NCI-H1694 treated with DMSO at 0.1 percent for 48 hours (cell line): ENCODE measurements around the gene MRPS6.
A peak's percentile ranks its signal among the peaks of the same experiment; 100 is the strongest.

Experiments used
- DNase-seq: peaks from one replicate; lab custom pipeline; 2025; lab: John Stamatoyannopoulos, UW

Gene MRPS6

GRCh38 chr21:34073032-34073748 is at the start of gene MRPS6, which contains the start of gene SLC5A3:
TSS of gene MRPS6 (plus strand) at chr21:34073578. CDS start at chr21:34073701, 123 bp downstream.
TSS of gene SLC5A3 (plus strand) at chr21:34073578. CDS start at chr21:34095199, 21,621 bp downstream.
- DNase-seq: peak; percentile 54

GRCh38 chr21:34023691-34024373 is 49.5 kb upstream of the MRPS6 start:
- no peak for DNase-seq

- no peak for DNase-seq
These were observed 49.0 kb upstream of the MRPS6 start for GRCh38 chr21:34024374-34024693.

- DNase-seq: no peak
These were observed 45.5 kb upstream of the MRPS6 start for GRCh38 chr21:34027721-34028461.

GRCh38 chr21:34029743-34030528 is 43.4 kb upstream of the MRPS6 start:
- no peak for DNase-seq

- DNase-seq: no peak
These were observed 41.5 kb upstream of the MRPS6 start for GRCh38 chr21:34031835-34032370.

- no peak for DNase-seq
These were observed 38.9 kb upstream of the MRPS6 start for GRCh38 chr21:34034369-34035014.

GRCh38 chr21:34035619-34036354 is 37.6 kb upstream of the MRPS6 start:
- DNase-seq: no peak

- no peak for DNase-seq
These were observed 36.2 kb upstream of the MRPS6 start for GRCh38 chr21:34037009-34037795.

- DNase-seq: no peak
These were observed 33.5 kb upstream of the MRPS6 start for GRCh38 chr21:34039678-34040382.

- no peak for DNase-seq
These were observed 30.6 kb upstream of the MRPS6 start for GRCh38 chr21:34042735-34043134.

GRCh38 chr21:34043333-34043732 is 30.0 kb upstream of the MRPS6 start:
- DNase-seq: no peak

- DNase-seq: no peak
These were observed 26.5 kb upstream of the MRPS6 start for GRCh38 chr21:34046917-34047316.

- no peak for DNase-seq
These were observed 25.5 kb upstream of the MRPS6 start for GRCh38 chr21:34047835-34048234.

GRCh38 chr21:34052171-34052570 is 21.2 kb upstream of the MRPS6 start:
- no peak for DNase-seq

GRCh38 chr21:34054259-34054658 is 19.1 kb upstream of the MRPS6 start:
- no peak for DNase-seq

GRCh38 chr21:34055615-34056014 is 17.8 kb upstream of the MRPS6 start:
- DNase-seq: no peak

- DNase-seq: no peak
These were observed 11.4 kb upstream of the MRPS6 start for GRCh38 chr21:34061983-34062382.

GRCh38 chr21:34065027-34065426 is 8.4 kb upstream of the MRPS6 start:
- no peak for DNase-seq
